ENCODE results near the gene FGF3.

DNA sequence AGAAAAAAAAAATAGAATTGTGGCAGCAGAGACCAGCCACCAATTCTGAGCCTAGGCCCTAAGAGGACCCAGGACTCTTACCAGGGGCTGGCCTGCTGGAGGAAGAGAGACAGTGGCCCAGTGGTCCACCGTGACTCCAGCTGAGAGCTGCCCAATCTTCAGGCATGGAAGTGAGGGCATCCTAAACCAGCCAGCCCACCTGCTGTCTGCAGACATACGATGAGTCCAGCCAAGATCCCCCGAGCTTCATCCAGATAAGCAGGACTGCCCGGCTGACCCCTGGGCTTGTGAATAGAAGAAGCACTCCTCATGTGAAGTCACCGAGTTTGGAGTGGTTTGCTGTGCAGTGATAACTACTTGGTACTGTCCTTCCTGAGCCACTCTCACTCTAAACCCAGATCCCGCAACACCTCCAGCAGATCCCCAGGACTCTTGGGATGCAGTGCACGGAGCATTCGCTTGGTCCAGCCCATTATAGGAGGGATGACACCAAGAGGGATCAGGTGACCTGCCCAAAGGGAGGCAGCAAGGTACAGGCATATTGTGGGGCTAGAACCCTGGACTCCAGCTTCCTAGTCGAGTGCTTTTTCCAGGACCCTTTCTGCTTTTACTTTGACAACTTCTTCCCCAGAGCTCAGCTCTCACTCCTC, 41.7 kb upstream of the FGF3 start:
- TF ChIP-seq, protein P1, sequence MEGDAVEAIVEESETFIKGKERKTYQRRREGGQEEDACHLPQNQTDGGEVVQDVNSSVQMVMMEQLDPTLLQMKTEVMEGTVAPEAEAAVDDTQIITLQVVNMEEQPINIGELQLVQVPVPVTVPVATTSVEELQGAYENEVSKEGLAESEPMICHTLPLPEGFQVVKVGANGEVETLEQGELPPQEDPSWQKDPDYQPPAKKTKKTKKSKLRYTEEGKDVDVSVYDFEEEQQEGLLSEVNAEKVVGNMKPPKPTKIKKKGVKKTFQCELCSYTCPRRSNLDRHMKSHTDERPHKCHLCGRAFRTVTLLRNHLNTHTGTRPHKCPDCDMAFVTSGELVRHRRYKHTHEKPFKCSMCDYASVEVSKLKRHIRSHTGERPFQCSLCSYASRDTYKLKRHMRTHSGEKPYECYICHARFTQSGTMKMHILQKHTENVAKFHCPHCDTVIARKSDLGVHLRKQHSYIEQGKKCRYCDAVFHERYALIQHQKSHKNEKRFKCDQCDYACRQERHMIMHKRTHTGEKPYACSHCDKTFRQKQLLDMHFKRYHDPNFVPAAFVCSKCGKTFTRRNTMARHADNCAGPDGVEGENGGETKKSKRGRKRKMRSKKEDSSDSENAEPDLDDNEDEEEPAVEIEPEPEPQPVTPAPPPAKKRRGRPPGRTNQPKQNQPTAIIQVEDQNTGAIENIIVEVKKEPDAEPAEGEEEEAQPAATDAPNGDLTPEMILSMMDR (IDR thresholded peaks at IDR 0.05) = no peak
- no peak for TF ChIP-seq EZH2 (IDR thresholded peaks at IDR 0.05)

Measured in neural progenitor cell (in vitro differentiated cells).